HepG2 (cell line): Measurements from ENCODE around the gene DDN.

ENCODE experiments used
- CC2D1A ChIP-seq: sonication (generic); formaldehyde crosslinking; IDR thresholded peaks from 2 replicates; pipeline ENCODE4 v1.8.1; 2023; ENCODE audit warnings: mild to moderate bottlenecking, missing genetic modification reagents
- CEBPB ChIP-seq: IDR thresholded peaks from 2 replicates; pipeline ENCODE4 v1.6.1; 2011; ENCODE audit warnings: low read depth, low read length, improper control_type of control experiment, borderline replicate concordance
- GZF1 ChIP-seq: sonication (generic); formaldehyde crosslinking; IDR thresholded peaks from 2 replicates; pipeline ENCODE4 v1.5.1; 2020; ENCODE audit warnings: mild to moderate bottlenecking, missing genetic modification reagents
- MXD3 ChIP-seq: IDR thresholded peaks from 2 replicates; pipeline ENCODE4 v1.6.1; 2016; ENCODE audit warnings: mild to moderate bottlenecking, missing biosample characterization, missing genetic modification reagents
- REL ChIP-seq: sonication (generic); formaldehyde crosslinking; conservative IDR thresholded peaks from 2 replicates; pipeline ENCODE4 v1.8.0; 2022; ENCODE audit warnings: mild to moderate bottlenecking, missing genetic modification reagents, moderate library complexity
- RXRA ChIP-seq: sonication (generic); formaldehyde crosslinking; IDR thresholded peaks from 2 replicates; pipeline ENCODE4 v1.5.1; 2020; ENCODE audit warnings: missing genetic modification reagents
- SP1 ChIP-seq, 2 experiments: fragments of 450-650 bp in 1 of 2; sonication (generic) in 1 of 2; formaldehyde crosslinking in 1 of 2; IDR thresholded peaks; 2 replicates each; pipeline versions ENCODE4 v1.4.0 to v1.6.1; 2016 to 2020; ENCODE audit warnings: missing genetic modification reagents in 1 of 2
- ZNF775 ChIP-seq: sonication (generic); formaldehyde crosslinking; IDR thresholded peaks from 2 replicates; pipeline ENCODE4 v1.4.0; 2020; ENCODE audit warnings: missing genetic modification reagents, mild to moderate bottlenecking, moderate library complexity, borderline replicate concordance
- TF ChIP-seq, protein P1 (sequence below): sonication (generic); formaldehyde crosslinking; conservative IDR thresholded peaks from 2 replicates; pipeline ENCODE4 v1.4.0; 2020; ENCODE audit warnings: missing genetic modification reagents
- TF ChIP-seq, protein P2 (sequence below): sonication (generic); formaldehyde crosslinking; IDR thresholded peaks from 2 replicates; pipeline ENCODE4 v1.5.0; 2020; ENCODE audit warnings: mild to moderate bottlenecking, missing genetic modification reagents, moderate library complexity

DNA sequence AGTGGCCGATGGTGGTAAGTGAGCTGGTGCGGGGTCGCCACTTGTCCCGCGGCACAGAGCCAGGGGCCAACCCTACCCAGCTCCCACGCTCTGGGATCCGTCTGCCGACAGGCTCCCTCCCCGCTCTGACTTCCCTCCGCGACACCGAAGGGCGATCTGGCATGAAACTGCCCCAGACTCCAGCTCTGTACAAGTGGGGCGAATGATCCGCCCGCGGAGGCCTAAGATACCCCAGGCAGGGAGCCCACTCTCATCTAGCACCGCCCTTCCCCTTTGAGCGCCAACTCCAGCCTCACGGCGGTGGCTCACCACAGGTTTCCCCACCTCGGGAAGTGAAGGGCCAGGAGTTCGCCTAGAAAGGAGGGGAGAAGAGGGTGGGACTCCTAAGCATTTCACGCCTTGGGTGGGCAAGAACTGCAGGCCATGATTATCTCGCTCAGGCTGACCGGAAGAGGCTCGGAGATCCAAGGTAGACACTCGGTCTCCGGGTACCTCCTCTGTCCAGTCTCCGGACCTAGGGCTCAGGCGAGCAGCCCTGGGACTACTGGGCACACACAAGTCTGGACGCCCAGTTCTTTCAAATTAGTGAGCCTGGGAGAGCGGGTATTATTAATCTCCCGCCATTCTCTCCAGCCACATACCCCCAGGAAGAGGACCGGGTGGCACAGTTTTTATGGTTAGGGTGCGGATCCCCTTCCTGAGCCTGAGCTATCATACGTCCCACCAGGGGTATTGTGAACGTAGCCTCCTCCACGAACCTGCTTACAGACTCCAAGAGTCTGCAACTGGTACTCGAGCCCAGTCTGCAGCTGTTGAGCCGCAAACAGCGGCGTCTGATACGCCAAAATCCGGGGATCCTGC, 20.2 kb downstream of the DDN start:
- TF ChIP-seq MXD3 (CRISPR knock-in tag) = no peak
- TF ChIP-seq, protein P1, sequence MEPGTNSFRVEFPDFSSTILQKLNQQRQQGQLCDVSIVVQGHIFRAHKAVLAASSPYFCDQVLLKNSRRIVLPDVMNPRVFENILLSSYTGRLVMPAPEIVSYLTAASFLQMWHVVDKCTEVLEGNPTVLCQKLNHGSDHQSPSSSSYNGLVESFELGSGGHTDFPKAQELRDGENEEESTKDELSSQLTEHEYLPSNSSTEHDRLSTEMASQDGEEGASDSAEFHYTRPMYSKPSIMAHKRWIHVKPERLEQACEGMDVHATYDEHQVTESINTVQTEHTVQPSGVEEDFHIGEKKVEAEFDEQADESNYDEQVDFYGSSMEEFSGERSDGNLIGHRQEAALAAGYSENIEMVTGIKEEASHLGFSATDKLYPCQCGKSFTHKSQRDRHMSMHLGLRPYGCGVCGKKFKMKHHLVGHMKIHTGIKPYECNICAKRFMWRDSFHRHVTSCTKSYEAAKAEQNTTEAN (CRISPR knock-in tag) = no peak
- TF ChIP-seq ZNF775 = no peak
- no peak for TF ChIP-seq RXRA
- TF ChIP-seq GZF1 = no peak
- TF ChIP-seq CEBPB = no peak
- no peak for TF ChIP-seq REL (CRISPR knock-in tag)
- TF ChIP-seq, protein P2, sequence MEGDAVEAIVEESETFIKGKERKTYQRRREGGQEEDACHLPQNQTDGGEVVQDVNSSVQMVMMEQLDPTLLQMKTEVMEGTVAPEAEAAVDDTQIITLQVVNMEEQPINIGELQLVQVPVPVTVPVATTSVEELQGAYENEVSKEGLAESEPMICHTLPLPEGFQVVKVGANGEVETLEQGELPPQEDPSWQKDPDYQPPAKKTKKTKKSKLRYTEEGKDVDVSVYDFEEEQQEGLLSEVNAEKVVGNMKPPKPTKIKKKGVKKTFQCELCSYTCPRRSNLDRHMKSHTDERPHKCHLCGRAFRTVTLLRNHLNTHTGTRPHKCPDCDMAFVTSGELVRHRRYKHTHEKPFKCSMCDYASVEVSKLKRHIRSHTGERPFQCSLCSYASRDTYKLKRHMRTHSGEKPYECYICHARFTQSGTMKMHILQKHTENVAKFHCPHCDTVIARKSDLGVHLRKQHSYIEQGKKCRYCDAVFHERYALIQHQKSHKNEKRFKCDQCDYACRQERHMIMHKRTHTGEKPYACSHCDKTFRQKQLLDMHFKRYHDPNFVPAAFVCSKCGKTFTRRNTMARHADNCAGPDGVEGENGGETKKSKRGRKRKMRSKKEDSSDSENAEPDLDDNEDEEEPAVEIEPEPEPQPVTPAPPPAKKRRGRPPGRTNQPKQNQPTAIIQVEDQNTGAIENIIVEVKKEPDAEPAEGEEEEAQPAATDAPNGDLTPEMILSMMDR (CRISPR knock-in tag) = no peak
- no peak for TF ChIP-seq SP1 (IDR thresholded peaks at IDR 0.05)
- no peak for TF ChIP-seq SP1 (CRISPR knock-in tag; IDR thresholded peaks at IDR 0.05)
- TF ChIP-seq CC2D1A (CRISPR knock-in tag) = no peak
